Neuronal stem cell (in vitro differentiated cells): ENCODE data around the gene TFAP2C.
"Not testable (repeated sequence)": the region's sequence is repeated elsewhere in the genome, so short reads cannot be mapped to it uniquely, and the experiment has no call there.

Source experiments
- DNase-seq: peaks from one replicate; pipeline ENCODE4 v3.0.0-alpha.2; 2013; ENCODE audit warnings: low spot score
- H2AFZ ChIP-seq: one replicate; pipeline ENCODE4 v1.6.1; 2013; ENCODE audit warnings: mild to moderate bottlenecking, low read length, inconsistent platforms
- H2AK5ac ChIP-seq: 2 replicates; pipeline ENCODE4 v1.6.1; 2013; ENCODE audit warnings: low read depth, mild to moderate bottlenecking, inconsistent platforms, low read length, moderate library complexity, mixed read lengths
- H2BK120ac ChIP-seq: 2 replicates; pipeline ENCODE4 v1.6.1; 2013; ENCODE audit warnings: low read depth, mild to moderate bottlenecking, inconsistent platforms, low read length, moderate library complexity, mixed read lengths
- H2BK12ac ChIP-seq: one replicate; pipeline ENCODE4 v1.6.1; 2013; ENCODE audit warnings: low read length, inconsistent platforms
- H2BK15ac ChIP-seq: 2 replicates; pipeline ENCODE4 v1.6.1; 2013; ENCODE audit warnings: mild to moderate bottlenecking, low read length, inconsistent platforms, mixed read lengths
- H2BK5ac ChIP-seq: one replicate; pipeline ENCODE4 v1.6.1; 2013; ENCODE audit warnings: inconsistent platforms, mild to moderate bottlenecking, low read length, moderate library complexity
- H3K14ac ChIP-seq: one replicate; pipeline ENCODE4 v1.6.1; 2013; ENCODE audit warnings: low read length, inconsistent platforms
- H3K18ac ChIP-seq: 2 replicates; pipeline ENCODE4 v1.6.1; 2013; ENCODE audit warnings: low read length, inconsistent platforms
- H3K23ac ChIP-seq: 2 replicates; pipeline ENCODE4 v1.6.1; 2013; ENCODE audit warnings: low read depth, mild to moderate bottlenecking, mixed read lengths, low read length, inconsistent platforms; ENCODE audit not compliant: poor library complexity
- H3K27ac ChIP-seq: replicated peaks from 3 replicates; pipeline ENCODE4 v1.5.1; 2013; ENCODE audit warnings: low read length, inconsistent platforms
- H3K27me3 ChIP-seq, 3 experiments: 2 replicates each; pipeline ENCODE4 v1.6.1; 2013; ENCODE audit warnings: low read length in 3 of 3, mild to moderate bottlenecking in 2 of 3, inconsistent platforms in 1 of 3, low read depth in 1 of 3, mixed read lengths in 1 of 3, moderate library complexity in 1 of 3; ENCODE audit not compliant: control insufficient read depth in 3 of 3, insufficient read depth in 3 of 3
- H3K36me3 ChIP-seq, 2 donors: replicated peaks in 1 of 2; 2 replicates each; pipeline ENCODE4 v1.6.1; 2013; ENCODE audit warnings: low read length in 2 of 2; ENCODE audit not compliant: control insufficient read depth in 2 of 2, insufficient read depth in 2 of 2
- H3K4ac ChIP-seq: 2 replicates; pipeline ENCODE4 v1.6.1; 2013; ENCODE audit warnings: inconsistent platforms, mild to moderate bottlenecking, low read length, moderate library complexity
- H3K4me1 ChIP-seq, 2 donors: 1 replicate in 1 of 2; 2 replicates in 1 of 2; pipeline ENCODE4 v1.6.1; 2013; ENCODE audit warnings: low read length in 2 of 2, low read depth in 1 of 2; ENCODE audit not compliant: control insufficient read depth in 2 of 2, insufficient read depth in 1 of 2
- H3K4me2 ChIP-seq: one replicate; pipeline ENCODE4 v1.6.1; 2013; ENCODE audit warnings: mild to moderate bottlenecking, low read length, inconsistent platforms; ENCODE audit not compliant: insufficient read depth, poor library complexity, severe bottlenecking
- H3K4me3 ChIP-seq, 2 donors: 2 replicates each; pipeline ENCODE4 v1.5.1; 2013; ENCODE audit warnings: low read length in 2 of 2, mild to moderate bottlenecking in 2 of 2, inconsistent platforms in 1 of 2, moderate library complexity in 1 of 2
- H3K79me1 ChIP-seq: one replicate; pipeline ENCODE4 v1.6.1; 2013; ENCODE audit warnings: low read depth, mild to moderate bottlenecking, inconsistent platforms, low read length, moderate library complexity
- H3K9ac ChIP-seq: one replicate; pipeline ENCODE4 v1.6.1; 2013; ENCODE audit warnings: mild to moderate bottlenecking, low read depth, low read length, inconsistent platforms; ENCODE audit not compliant: poor library complexity
- H3K9me3 ChIP-seq, 2 donors: replicated peaks in 1 of 2; 2 replicates each; pipeline versions ENCODE3 to v1.6.1; 2013; ENCODE audit warnings: low read length in 2 of 2, mild to moderate bottlenecking in 2 of 2, inconsistent platforms in 1 of 2, low read depth in 1 of 2, mixed read lengths in 1 of 2, moderate library complexity in 1 of 2; ENCODE audit not compliant: control insufficient read depth in 2 of 2, insufficient read depth in 1 of 2
- H4K8ac ChIP-seq: one replicate; pipeline ENCODE4 v1.6.1; 2013; ENCODE audit warnings: low read depth, mild to moderate bottlenecking, inconsistent platforms, low read length, moderate library complexity
- H4K91ac ChIP-seq: one replicate; pipeline ENCODE4 v1.6.1; 2013; ENCODE audit warnings: low read length, low read depth, mild to moderate bottlenecking, inconsistent platforms; ENCODE audit not compliant: poor library complexity
- WGBS, 2 donors: extraction: QIAGEN DNeasy Blood & Tissue Kit; methylation state at CpG; one replicate each; pipeline ENCODE4 v1.1.7; 2013; ENCODE audit warnings: missing lambda C conversion rate in 2 of 2, mixed read lengths in 1 of 2; ENCODE audit not compliant: insufficient read length in 2 of 2, insufficient replicate concordance in 1 of 2; ENCODE audit errors: extremely low coverage in 2 of 2; 5-methylcytosine and 5-hydroxymethylcytosine counted together

Gene TFAP2C

DNA sequence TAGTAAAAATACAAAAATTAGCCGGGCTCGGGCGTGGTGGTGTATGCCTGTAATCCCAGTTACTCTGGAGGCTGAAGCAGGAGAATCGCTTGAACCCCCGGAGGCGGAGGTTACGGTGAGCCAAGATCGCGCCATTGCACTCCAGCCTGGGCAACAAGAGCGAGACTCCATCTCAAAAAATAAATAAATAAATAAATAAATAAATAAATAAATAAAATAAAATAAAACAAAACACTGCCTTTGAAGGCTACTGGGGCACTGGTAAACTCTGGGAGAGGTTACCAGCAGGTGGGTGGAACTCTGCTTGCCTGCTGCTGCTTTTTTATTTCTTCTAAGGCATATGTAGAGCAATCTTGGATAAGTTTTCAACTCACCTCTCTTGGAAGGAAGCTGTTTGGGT is 5.2 kb upstream of the TFAP2C start:
- H3K27me3 ChIP-seq: peaks cover 38 to 61% (median 49%) of the 10 kb centered on the region in 3 experiments
- not testable (repeated sequence) for H3K9ac ChIP-seq

GRCh38 chr20:56624786-56625681 is 4.1 kb upstream of the TFAP2C start:
- WGBS, 2 donors: no CpG with 5 or more reads among the region's 54 CpGs
- peak overlapping the region; percentile 60 for H3K18ac ChIP-seq
- H3K27ac ChIP-seq: no peak overlapping the region
- no peak overlapping the region for H4K8ac ChIP-seq
- peak overlapping the region; percentile 5 for H2AK5ac ChIP-seq
- H3K4me3 ChIP-seq: no peak overlapping the region
- no peak for DNase-seq
- no peak overlapping the region for H4K91ac ChIP-seq
- H3K9me3 ChIP-seq: no peaks in the 10 kb centered on the region
- H2BK15ac ChIP-seq: no peak overlapping the region
- no peak overlapping the region for H2BK12ac ChIP-seq
- no peak overlapping the region for H2BK120ac ChIP-seq
- no peaks in the 10 kb centered on the region for H3K79me1 ChIP-seq
- no peak overlapping the region for H3K23ac ChIP-seq
- H2AFZ ChIP-seq: peak overlapping the region; percentile 21
- H3K4ac ChIP-seq: no peak overlapping the region
- H3K4me2 ChIP-seq: peak overlapping the region; percentile 19
- no peaks in the 10 kb centered on the region for H3K36me3 ChIP-seq
- H3K14ac ChIP-seq: no peak overlapping the region
- no peak overlapping the region for H2BK5ac ChIP-seq
- H3K4me1 ChIP-seq: peaks cover 0 to 17% of the 10 kb centered on the region in 2 donors
- H3K9ac ChIP-seq: no peak overlapping the region
- peaks cover 47 to 72% (median 60%) of the 10 kb centered on the region in 3 experiments for H3K27me3 ChIP-seq

More for the DNA sequence above, 5.2 kb upstream of the TFAP2C start:
- not testable (repeated sequence) for H3K4ac ChIP-seq, H4K91ac ChIP-seq, H3K4me2 ChIP-seq, DNase-seq, H3K27ac ChIP-seq, H2AK5ac ChIP-seq, H3K79me1 ChIP-seq, H2BK120ac ChIP-seq, H2AFZ ChIP-seq, H3K36me3 ChIP-seq, H3K14ac ChIP-seq, H3K18ac ChIP-seq, H2BK5ac ChIP-seq, H2BK12ac ChIP-seq, H4K8ac ChIP-seq, H3K23ac ChIP-seq, H3K9me3 ChIP-seq, H2BK15ac ChIP-seq, H3K4me3 ChIP-seq
- peaks cover 0 to 11% of the 10 kb centered on the region in 2 donors for H3K4me1 ChIP-seq
- no CpG with 5 or more reads among the region's 10 CpGs for WGBS, 2 donors

- Histone ChIP-seq H3K9ac (no peak overlapping the region), H2BK12ac (peak overlapping the region; percentile 58), H3K27me3 (peaks cover 50 to 80% (median 67%) of the 10 kb centered on the region in 3 experiments), H3K23ac (no peak overlapping the region), H4K8ac (no peak overlapping the region), H3K4me1 (peaks cover 0 to 19% of the 10 kb centered on the region in 2 donors), H2BK120ac (no peak overlapping the region), H4K91ac (no peak overlapping the region), H3K36me3 (no peaks in the 10 kb centered on the region), H2AFZ (no peak overlapping the region), H2AK5ac (peak overlapping the region; percentile 70), H3K79me1 (no peaks in the 10 kb centered on the region), H2BK5ac (no peak overlapping the region), H3K4me3 (no peak overlapping the region), H3K9me3 (no peaks in the 10 kb centered on the region), H3K27ac (no peak overlapping the region), H3K14ac (no peak overlapping the region), H3K18ac (peak overlapping the region; percentile 87), H2BK15ac (peak overlapping the region; percentile 67), H3K4ac (no peak overlapping the region), H3K4me2 (peak overlapping the region; percentile 57)
- WGBS, 2 donors: no CpG with 5 or more reads among the region's 22 CpGs
- DNase-seq: no peak
Observed at GRCh38 chr20:56625837-56626236, 3.3 kb upstream of the TFAP2C start.

- peak; percentile 71 for DNase-seq
- no peak overlapping the region for H3K4me3 ChIP-seq
- no peaks in the 10 kb centered on the region for H3K79me1 ChIP-seq
Observed at GRCh38 chr20:56626367-56627121, 2.6 kb upstream of the TFAP2C start.

More at GRCh38 chr20:56626367-56627121, 2.6 kb upstream of the TFAP2C start:
- Histone ChIP-seq H3K23ac (no peak overlapping the region), H3K27ac (no peak overlapping the region), H2AK5ac (peak overlapping the region; percentile 70), H2BK5ac (peak overlapping the region; percentile 17), H2BK120ac (no peak overlapping the region), H4K91ac (no peak overlapping the region), H3K27me3 (peaks cover 57 to 87% (median 74%) of the 10 kb centered on the region in 3 experiments), H3K4me2 (peak overlapping the region; percentile 57), H2BK15ac (peak overlapping the region; percentile 67), H2BK12ac (peak overlapping the region; percentile 63), H3K9ac (peak overlapping the region; percentile 60), H4K8ac (no peak overlapping the region), H3K9me3 (no peaks in the 10 kb centered on the region), H2AFZ (peak overlapping the region; percentile 35), H3K4ac (no peak overlapping the region), H3K18ac (peak overlapping the region; percentile 87), H3K36me3 (no peaks in the 10 kb centered on the region), H3K14ac (no peak overlapping the region), H3K4me1 (peaks cover 0 to 21% of the 10 kb centered on the region in 2 donors)
- no CpG with 5 or more reads among the region's 60 CpGs for WGBS, 2 donors
